Vagina (tissue), 2 donors: ENCODE measurements around the gene SH3D19. TPM values are rescaled to one million over a fixed set of nuclear protein-coding genes. Genes with fewer than 3 reads are reported as not detected.

ENCODE experiments used
- DNase-seq, 2 donors: peaks; one replicate each; pipeline ENCODE4 v3.0.0-alpha.2; 2017; ENCODE audit errors: extremely low spot score in 2 of 2
- H3K27ac ChIP-seq: fragments of 200-600 bp; sonication (generic); one replicate; pipeline ENCODE4 v1.5.1; 2019
- H3K27me3 ChIP-seq: fragments of 200-600 bp; sonication (generic); one replicate; pipeline ENCODE4 v1.5.1; 2019
- H3K36me3 ChIP-seq, 2 donors: fragments of 200-600 bp; sonication (generic); one replicate each; pipeline ENCODE4 v1.5.1; 2017 to 2019
- H3K4me1 ChIP-seq: fragments of 200-600 bp; sonication (generic); one replicate; pipeline ENCODE4 v1.5.1; 2019
- H3K4me3 ChIP-seq, 2 donors: fragments of 200-600 bp; sonication (generic); 1 replicate in 1 of 2; 2 replicates in 1 of 2; pipeline ENCODE4 v1.5.1; 2016 to 2019
- H3K9me3 ChIP-seq: fragments of 200-600 bp; sonication (generic); one replicate; pipeline ENCODE4 v1.5.1; 2019
- CTCF ChIP-seq, 3 experiments: fragments of 450-650 bp in 2 of 3; fragments of 200-600 bp in 1 of 3; sonication (generic) in 1 of 3; IDR thresholded peaks; one replicate each; pipeline ENCODE4 v1.5.1; 2017 to 2019; ENCODE audit warnings: antibody characterized with exemption in 3 of 3, mild to moderate bottlenecking in 2 of 3, moderate library complexity in 2 of 3
- POLR2A ChIP-seq, 2 donors: fragments of 450-650 bp; IDR thresholded peaks; one replicate each; pipeline ENCODE4 v1.6.1; 2017; ENCODE audit warnings: antibody characterized with exemption in 2 of 2, mild to moderate bottlenecking in 2 of 2, moderate library complexity in 2 of 2
- POLR2AphosphoS5 ChIP-seq, 2 donors: sonication (generic); formaldehyde crosslinking; IDR thresholded peaks; one replicate each; pipeline ENCODE4 v1.9.0; 2017; ENCODE audit warnings: antibody characterized with exemption in 2 of 2, mild to moderate bottlenecking in 2 of 2, low read depth in 1 of 2; ENCODE audit not compliant: insufficient read depth in 1 of 2
- intact Hi-C: fragments of 100-400 bp; cut with DNase I; formaldehyde crosslinking; loops from one replicate; pipeline ENCODE4 v1.15.1; 2023
- total RNA-seq: library from RNA; depleted of rRNA; stranded (reverse); fragments of >200 nt; gene quantifications from one replicate; pipeline ENCODE4 v1.2.3, GENCODE V29; 2016

Gene SH3D19
- total RNA-seq, 1 donor from 2014 or later, result 86.4 TPM

- no peaks in the 10 kb centered on the region for H3K27me3 ChIP-seq
- no peaks in the 10 kb centered on the region for H3K36me3 ChIP-seq
- H3K4me3 ChIP-seq, result no peak overlapping the region
- no peaks in the 10 kb centered on the region for H3K9me3 ChIP-seq
- TF ChIP-seq POLR2A (IDR thresholded peaks at IDR 0.05), result no peak
- TF ChIP-seq CTCF (IDR thresholded peaks at IDR 0.05), result no peak
- TF ChIP-seq POLR2AphosphoS5 (IDR thresholded peaks at IDR 0.05; ENCODE audit: insufficient read depth in 1 of 2, low read depth in 1 of 2), result no peak
- H3K4me1 ChIP-seq, result no peaks in the 10 kb centered on the region
- H3K27ac ChIP-seq, result no peak overlapping the region
- intact Hi-C loops, result no loop called here
- DNase-seq, result no peak
These were observed 19.5 kb upstream of the SH3D19 start for GRCh38 chr4:151344948-151345347.

- TF ChIP-seq CTCF (IDR thresholded peaks at IDR 0.05), result no peak
- no peak for TF ChIP-seq POLR2AphosphoS5 (IDR thresholded peaks at IDR 0.05; ENCODE audit: insufficient read depth in 1 of 2, low read depth in 1 of 2)
- no peak for TF ChIP-seq POLR2A (IDR thresholded peaks at IDR 0.05)
- H3K4me3 ChIP-seq, result no peak overlapping the region
- H3K27me3 ChIP-seq, result no peaks in the 10 kb centered on the region
- H3K9me3 ChIP-seq, result no peaks in the 10 kb centered on the region
- no peaks in the 10 kb centered on the region for H3K4me1 ChIP-seq
- H3K27ac ChIP-seq, result no peak overlapping the region
- DNase-seq, result no peak
- intact Hi-C loops, result no loop called here
- no peaks in the 10 kb centered on the region for H3K36me3 ChIP-seq
These were observed 15.5 kb upstream of the SH3D19 start for GRCh38 chr4:151340751-151341385.

- no peaks in the 10 kb centered on the region for H3K36me3 ChIP-seq
- intact Hi-C loops, result no loop called here
- no peaks in the 10 kb centered on the region for H3K27me3 ChIP-seq
- no peaks in the 10 kb centered on the region for H3K9me3 ChIP-seq
- DNase-seq, result no peak
- H3K4me1 ChIP-seq, result no peaks in the 10 kb centered on the region
- TF ChIP-seq CTCF (IDR thresholded peaks at IDR 0.05) (no peak), POLR2A (IDR thresholded peaks at IDR 0.05) (no peak), POLR2AphosphoS5 (IDR thresholded peaks at IDR 0.05; ENCODE audit: insufficient read depth in 1 of 2, low read depth in 1 of 2) (no peak)
- H3K4me3 ChIP-seq, result no peak overlapping the region
- no peak overlapping the region for H3K27ac ChIP-seq
These were observed 14.1 kb upstream of the SH3D19 start for GRCh38 chr4:151339467-151339866.

GRCh38 chr4:151331276-151332042 lies 6.1 kb upstream of the SH3D19 start:
- H3K9me3 ChIP-seq, result no peaks in the 10 kb centered on the region
- no peak overlapping the region for H3K4me3 ChIP-seq
- H3K27me3 ChIP-seq, result no peaks in the 10 kb centered on the region
- no peaks in the 10 kb centered on the region for H3K36me3 ChIP-seq
- no peak for DNase-seq
- TF ChIP-seq POLR2A (IDR thresholded peaks at IDR 0.05) (no peak), CTCF (IDR thresholded peaks at IDR 0.05) (no peak), POLR2AphosphoS5 (IDR thresholded peaks at IDR 0.05; ENCODE audit: insufficient read depth in 1 of 2, low read depth in 1 of 2) (no peak)
- no peaks in the 10 kb centered on the region for H3K4me1 ChIP-seq
- H3K27ac ChIP-seq, result no peak overlapping the region
- intact Hi-C loops, result no loop called here
